Liver (tissue), 3 donors: Measurements from ENCODE around the gene STAT3.

Experiments
- EGR1 ChIP-seq, 2 donors: IDR thresholded peaks; 2 replicates each; pipeline ENCODE4 v1.6.1; 2016 to 2018; ENCODE audit warnings: antibody characterized with exemption in 2 of 2, low read depth in 2 of 2
- FOXA1 ChIP-seq: IDR thresholded peaks from 2 replicates; pipeline ENCODE4 v1.6.1; 2016; ENCODE audit warnings: antibody characterized with exemption
- GABPA ChIP-seq, 2 donors: IDR thresholded peaks in 1 of 2; conservative IDR thresholded peaks in 1 of 2; 2 replicates each; pipeline ENCODE4 v1.6.1; 2016; ENCODE audit warnings: antibody characterized with exemption in 2 of 2, mild to moderate bottlenecking in 1 of 2, moderate library complexity in 1 of 2
- JUND ChIP-seq, 2 donors: IDR thresholded peaks; 2 replicates each; pipeline ENCODE4 v1.6.1; 2016; ENCODE audit warnings: antibody characterized with exemption in 2 of 2
- RAD21 ChIP-seq, 2 donors: IDR thresholded peaks; 2 replicates each; pipeline ENCODE4 v1.6.1; 2016; ENCODE audit warnings: antibody characterized with exemption in 2 of 2, mild to moderate bottlenecking in 2 of 2
- RXRA ChIP-seq, 2 donors: IDR thresholded peaks; 2 replicates each; pipeline ENCODE4 v1.6.1; 2017 to 2018; ENCODE audit warnings: antibody characterized with exemption in 2 of 2, mild to moderate bottlenecking in 1 of 2
- SP1 ChIP-seq: IDR thresholded peaks from 2 replicates; pipeline ENCODE4 v1.6.1; 2018; ENCODE audit warnings: antibody characterized with exemption, mild to moderate bottlenecking
- TAF1 ChIP-seq: conservative IDR thresholded peaks from 2 replicates; pipeline ENCODE4 v1.6.1; 2016; ENCODE audit warnings: antibody characterized with exemption, mild to moderate bottlenecking
- YY1 ChIP-seq: IDR thresholded peaks from 2 replicates; pipeline ENCODE4 v1.6.1; 2016; ENCODE audit warnings: antibody characterized with exemption, mild to moderate bottlenecking
- TF ChIP-seq, protein P1 (sequence below): fragments of 150-350 bp; IDR thresholded peaks from 2 replicates; pipeline ENCODE4 v1.5.1; 2017; ENCODE audit warnings: improper control_type of control experiment, low read depth, low read length; ENCODE audit not compliant: missing input control
- TF ChIP-seq, protein P2 (sequence below): IDR thresholded peaks from 2 replicates; pipeline ENCODE4 v1.6.1; 2016; ENCODE audit warnings: antibody characterized with exemption, mild to moderate bottlenecking
- TF ChIP-seq, protein P3 (sequence below): IDR thresholded peaks from 2 replicates; pipeline ENCODE4 v1.6.1; 2016; ENCODE audit warnings: antibody characterized with exemption
- TF ChIP-seq, protein P4 (sequence below): IDR thresholded peaks from 2 replicates; pipeline ENCODE4 v1.6.1; 2016; ENCODE audit warnings: antibody characterized with exemption
- donor health status: healthy.
- donor health status: healthy.

DNA sequence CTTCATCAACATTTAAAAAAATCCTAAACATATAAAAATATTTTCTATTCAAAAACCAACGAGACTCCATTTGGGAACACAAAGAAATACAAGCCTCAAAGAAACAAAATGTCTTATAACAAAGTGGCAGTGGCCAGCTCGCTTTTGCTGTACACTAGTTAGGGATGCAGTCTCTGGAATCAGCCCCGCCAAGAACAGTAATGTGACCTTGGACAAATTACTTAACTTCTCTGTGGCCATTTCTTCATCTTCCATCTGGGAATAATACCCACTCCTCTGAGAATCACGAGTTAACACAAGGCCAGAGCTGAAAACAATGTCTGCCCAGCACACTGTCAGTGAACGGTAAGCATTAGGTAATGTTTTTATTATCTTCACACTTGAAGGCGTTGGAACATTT is 117.6 kb downstream of the STAT3 start:
- TF ChIP-seq SP1, result no peak
- TF ChIP-seq, protein P1, sequence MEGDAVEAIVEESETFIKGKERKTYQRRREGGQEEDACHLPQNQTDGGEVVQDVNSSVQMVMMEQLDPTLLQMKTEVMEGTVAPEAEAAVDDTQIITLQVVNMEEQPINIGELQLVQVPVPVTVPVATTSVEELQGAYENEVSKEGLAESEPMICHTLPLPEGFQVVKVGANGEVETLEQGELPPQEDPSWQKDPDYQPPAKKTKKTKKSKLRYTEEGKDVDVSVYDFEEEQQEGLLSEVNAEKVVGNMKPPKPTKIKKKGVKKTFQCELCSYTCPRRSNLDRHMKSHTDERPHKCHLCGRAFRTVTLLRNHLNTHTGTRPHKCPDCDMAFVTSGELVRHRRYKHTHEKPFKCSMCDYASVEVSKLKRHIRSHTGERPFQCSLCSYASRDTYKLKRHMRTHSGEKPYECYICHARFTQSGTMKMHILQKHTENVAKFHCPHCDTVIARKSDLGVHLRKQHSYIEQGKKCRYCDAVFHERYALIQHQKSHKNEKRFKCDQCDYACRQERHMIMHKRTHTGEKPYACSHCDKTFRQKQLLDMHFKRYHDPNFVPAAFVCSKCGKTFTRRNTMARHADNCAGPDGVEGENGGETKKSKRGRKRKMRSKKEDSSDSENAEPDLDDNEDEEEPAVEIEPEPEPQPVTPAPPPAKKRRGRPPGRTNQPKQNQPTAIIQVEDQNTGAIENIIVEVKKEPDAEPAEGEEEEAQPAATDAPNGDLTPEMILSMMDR, result no peak
- TF ChIP-seq, protein P2, sequence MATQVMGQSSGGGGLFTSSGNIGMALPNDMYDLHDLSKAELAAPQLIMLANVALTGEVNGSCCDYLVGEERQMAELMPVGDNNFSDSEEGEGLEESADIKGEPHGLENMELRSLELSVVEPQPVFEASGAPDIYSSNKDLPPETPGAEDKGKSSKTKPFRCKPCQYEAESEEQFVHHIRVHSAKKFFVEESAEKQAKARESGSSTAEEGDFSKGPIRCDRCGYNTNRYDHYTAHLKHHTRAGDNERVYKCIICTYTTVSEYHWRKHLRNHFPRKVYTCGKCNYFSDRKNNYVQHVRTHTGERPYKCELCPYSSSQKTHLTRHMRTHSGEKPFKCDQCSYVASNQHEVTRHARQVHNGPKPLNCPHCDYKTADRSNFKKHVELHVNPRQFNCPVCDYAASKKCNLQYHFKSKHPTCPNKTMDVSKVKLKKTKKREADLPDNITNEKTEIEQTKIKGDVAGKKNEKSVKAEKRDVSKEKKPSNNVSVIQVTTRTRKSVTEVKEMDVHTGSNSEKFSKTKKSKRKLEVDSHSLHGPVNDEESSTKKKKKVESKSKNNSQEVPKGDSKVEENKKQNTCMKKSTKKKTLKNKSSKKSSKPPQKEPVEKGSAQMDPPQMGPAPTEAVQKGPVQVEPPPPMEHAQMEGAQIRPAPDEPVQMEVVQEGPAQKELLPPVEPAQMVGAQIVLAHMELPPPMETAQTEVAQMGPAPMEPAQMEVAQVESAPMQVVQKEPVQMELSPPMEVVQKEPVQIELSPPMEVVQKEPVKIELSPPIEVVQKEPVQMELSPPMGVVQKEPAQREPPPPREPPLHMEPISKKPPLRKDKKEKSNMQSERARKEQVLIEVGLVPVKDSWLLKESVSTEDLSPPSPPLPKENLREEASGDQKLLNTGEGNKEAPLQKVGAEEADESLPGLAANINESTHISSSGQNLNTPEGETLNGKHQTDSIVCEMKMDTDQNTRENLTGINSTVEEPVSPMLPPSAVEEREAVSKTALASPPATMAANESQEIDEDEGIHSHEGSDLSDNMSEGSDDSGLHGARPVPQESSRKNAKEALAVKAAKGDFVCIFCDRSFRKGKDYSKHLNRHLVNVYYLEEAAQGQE, result no peak
- no peak for TF ChIP-seq FOXA1
- no peak for TF ChIP-seq JUND (IDR thresholded peaks at IDR 0.05)
- TF ChIP-seq YY1, result no peak
- no peak for TF ChIP-seq RXRA (IDR thresholded peaks at IDR 0.05)
- TF ChIP-seq, protein P3, sequence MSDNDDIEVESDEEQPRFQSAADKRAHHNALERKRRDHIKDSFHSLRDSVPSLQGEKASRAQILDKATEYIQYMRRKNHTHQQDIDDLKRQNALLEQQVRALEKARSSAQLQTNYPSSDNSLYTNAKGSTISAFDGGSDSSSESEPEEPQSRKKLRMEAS, result no peak
- no peak for TF ChIP-seq GABPA (IDR thresholded peaks at IDR 0.05 in 1 of 2, conservative IDR thresholded peaks at IDR 0.05 in 1 of 2)
- no peak for TF ChIP-seq RAD21 (IDR thresholded peaks at IDR 0.05)
- TF ChIP-seq EGR1 (IDR thresholded peaks at IDR 0.05; ENCODE audit: low read depth in 2 of 2), result no peak
- no peak for TF ChIP-seq TAF1
- TF ChIP-seq, protein P4, sequence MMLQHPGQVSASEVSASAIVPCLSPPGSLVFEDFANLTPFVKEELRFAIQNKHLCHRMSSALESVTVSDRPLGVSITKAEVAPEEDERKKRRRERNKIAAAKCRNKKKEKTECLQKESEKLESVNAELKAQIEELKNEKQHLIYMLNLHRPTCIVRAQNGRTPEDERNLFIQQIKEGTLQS, result no peak
